Ovary (tissue), 3 donors: ENCODE data around the gene ZNF827.

Experiments
- POLR2A ChIP-seq: fragments of 450-650 bp; IDR thresholded peaks from one replicate; pipeline ENCODE4 v1.6.1; 2017; ENCODE audit warnings: antibody characterized with exemption, mild to moderate bottlenecking, moderate library complexity
- TF ChIP-seq, protein P1 (sequence below), 3 donors: fragments of 450-650 bp in 2 of 3; fragments of 200-600 bp in 1 of 3; IDR thresholded peaks; one replicate each; pipeline versions ENCODE4 v1.5.1 to v1.8.0; 2016 to 2022; ENCODE audit warnings: antibody characterized with exemption in 3 of 3, mild to moderate bottlenecking in 1 of 3
- donor health status: DM: no; HTN: no; CAD: no.

DNA sequence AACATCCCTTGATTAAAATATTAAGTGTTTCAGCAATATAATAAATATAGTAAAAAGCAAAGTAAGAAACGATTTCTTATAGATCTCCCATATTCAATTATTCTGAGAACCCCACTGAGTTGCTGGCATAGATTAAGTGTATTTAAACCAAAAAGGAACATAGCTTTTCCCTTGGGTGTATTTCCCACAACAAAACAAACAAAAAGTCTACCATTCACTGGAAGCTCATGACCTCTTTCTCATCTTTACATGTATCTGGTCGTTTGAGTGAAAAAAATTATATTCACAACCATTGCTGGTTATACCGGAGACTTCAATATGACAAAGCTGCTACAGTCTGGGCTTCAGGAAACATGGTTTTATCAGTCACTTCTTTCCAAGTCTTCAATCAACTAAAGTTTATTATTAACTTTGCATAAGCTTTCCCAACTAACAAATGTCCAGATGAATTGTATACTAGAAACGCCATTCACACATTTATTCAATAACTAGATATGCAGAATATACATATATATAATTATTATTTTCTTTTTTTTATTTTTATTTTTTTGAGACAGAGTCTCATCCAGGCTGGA, 38.6 kb downstream of the ZNF827 start:
- TF ChIP-seq, protein P1, sequence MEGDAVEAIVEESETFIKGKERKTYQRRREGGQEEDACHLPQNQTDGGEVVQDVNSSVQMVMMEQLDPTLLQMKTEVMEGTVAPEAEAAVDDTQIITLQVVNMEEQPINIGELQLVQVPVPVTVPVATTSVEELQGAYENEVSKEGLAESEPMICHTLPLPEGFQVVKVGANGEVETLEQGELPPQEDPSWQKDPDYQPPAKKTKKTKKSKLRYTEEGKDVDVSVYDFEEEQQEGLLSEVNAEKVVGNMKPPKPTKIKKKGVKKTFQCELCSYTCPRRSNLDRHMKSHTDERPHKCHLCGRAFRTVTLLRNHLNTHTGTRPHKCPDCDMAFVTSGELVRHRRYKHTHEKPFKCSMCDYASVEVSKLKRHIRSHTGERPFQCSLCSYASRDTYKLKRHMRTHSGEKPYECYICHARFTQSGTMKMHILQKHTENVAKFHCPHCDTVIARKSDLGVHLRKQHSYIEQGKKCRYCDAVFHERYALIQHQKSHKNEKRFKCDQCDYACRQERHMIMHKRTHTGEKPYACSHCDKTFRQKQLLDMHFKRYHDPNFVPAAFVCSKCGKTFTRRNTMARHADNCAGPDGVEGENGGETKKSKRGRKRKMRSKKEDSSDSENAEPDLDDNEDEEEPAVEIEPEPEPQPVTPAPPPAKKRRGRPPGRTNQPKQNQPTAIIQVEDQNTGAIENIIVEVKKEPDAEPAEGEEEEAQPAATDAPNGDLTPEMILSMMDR (IDR thresholded peaks at IDR 0.05): no peak
- no peak for TF ChIP-seq POLR2A
